Gastroesophageal sphincter (tissue), 3 donors: ENCODE results near the gene NGEF.

Experiments
- CTCF ChIP-seq, 4 experiments: fragments of 200-600 bp in 2 of 4; fragments of 450-650 bp in 2 of 4; sonication (generic) in 1 of 4; IDR thresholded peaks; one replicate each; pipeline ENCODE4 v1.5.1; 2017 to 2019; ENCODE audit warnings: antibody characterized with exemption in 4 of 4, mild to moderate bottlenecking in 2 of 4, moderate library complexity in 2 of 4
- EP300 ChIP-seq: sonication (generic); formaldehyde crosslinking; IDR thresholded peaks from one replicate; pipeline ENCODE4 v1.6.1; 2017; ENCODE audit warnings: antibody characterized with exemption, mild to moderate bottlenecking
- POLR2A ChIP-seq, 2 donors: fragments of 450-650 bp; IDR thresholded peaks; one replicate each; pipeline ENCODE4 v1.6.1; 2017; ENCODE audit warnings: antibody characterized with exemption in 2 of 2, mild to moderate bottlenecking in 2 of 2, moderate library complexity in 1 of 2

- TF ChIP-seq CTCF (IDR thresholded peaks at IDR 0.05) (no peak), POLR2A (IDR thresholded peaks at IDR 0.05) (no peak), EP300 (no peak)
These were observed 81.4 kb downstream of the NGEF start for GRCh38 chr2:232931636-232932035.
